ENCODE measurements around the gene IQCK. TPM values are rescaled to one million over a fixed set of nuclear protein-coding genes. Genes with fewer than 3 reads are reported as not detected.

The IQCK gene
- polyA plus RNA-seq, 5 donors, result 23.3 to 25.1 (median 24.5) TPM

Other genes starting within 250 kb of the IQCK start
- 10 to 100 TPM; 66.6 to 87.7 (median 77.3) TPM for gene GDE1, start 196.2 kb upstream of the IQCK start, polyA plus RNA-seq (ENCODE audit: insufficient read depth in 1 of 5, insufficient read length in 5 of 5, low replicate concordance in 1 of 5)
- gene CCP110, start 194.3 kb upstream of the IQCK start, polyA plus RNA-seq (ENCODE audit: insufficient read depth in 1 of 5, insufficient read length in 5 of 5, low replicate concordance in 1 of 5), result 10 to 100 TPM; 28.0 to 66.3 (median 53.4) TPM
- gene VPS35L, start 162.6 kb upstream of the IQCK start, polyA plus RNA-seq (ENCODE audit: insufficient read depth in 1 of 5, insufficient read length in 5 of 5, low replicate concordance in 1 of 5), result 10 to 100 TPM; 50.5 to 56.9 (median 55.9) TPM
- 10 to 100 TPM; 30.1 to 42.4 (median 34.4) TPM for gene KNOP1, start within 50 bp of the IQCK start, polyA plus RNA-seq (ENCODE audit: insufficient read depth in 1 of 5, insufficient read length in 5 of 5, low replicate concordance in 1 of 5)
- gene GPRC5B, start 166.6 kb downstream of the IQCK start, polyA plus RNA-seq (ENCODE audit: insufficient read depth in 1 of 5, insufficient read length in 5 of 5, low replicate concordance in 1 of 5), result 10 to 100 TPM; 32.9 to 47.6 (median 37.7) TPM

Data from right lung (tissue), 5 donors.